HepG2 (cell line): ENCODE results near the gene C10orf67. TPM values are rescaled to one million over a fixed set of nuclear protein-coding genes. Genes with fewer than 3 reads are reported as not detected.

Experiments
- ATAC-seq: fragments of 200-7000 bp; cut with Tn5 transposase; 3 replicates; pipeline ENCODE4 v1.9.1; 2020; ENCODE audit warnings: mild to moderate bottlenecking, moderate library complexity
- BruUV-seq: library from RNA; stranded (reverse); fragments of 400-500 nt; replicated peaks from 2 replicates; lab custom pipeline; 2021; lab: Mats Ljungman, UMichigan
- CTCF ChIA-PET: fragments of 300-600 bp; formaldehyde crosslinking; extraction: SDS; loops from one replicate; lab custom pipeline; 2021; ENCODE audit warnings: low total read pairs, inconsistent platforms, low intra/inter-chr PET ratio; lab: Yijun Ruan, JAX
- POLR2A ChIA-PET: fragments of 350-600 bp; sonication (Branson Sonifier 250); formaldehyde crosslinking; loops from one replicate; lab custom pipeline; 2020; ENCODE audit warnings: antibody characterized with exemption, inconsistent platforms; lab: Yijun Ruan, JAX
- DNase-seq: peaks from one replicate; pipeline ENCODE4 v3.0.0-alpha.2; 2015; ENCODE audit warnings: low spot score
- FAIRE-seq: peaks from 3 replicates; lab custom pipeline; 2011; peaks lifted over from hg19 to GRCh38; lab: Jason Lieb, UNC
- H2AFZ ChIP-seq: one replicate; pipeline ENCODE4 v1.6.1; 2011; ENCODE audit warnings: low read length, inconsistent platforms
- H3K27ac ChIP-seq: fragments of 300-600 bp; 3 replicates; pipeline ENCODE4 v1.8.0; 2011; ENCODE audit warnings: mixed run types, mild to moderate bottlenecking, mixed read lengths, low read length, inconsistent platforms; ENCODE audit not compliant: insufficient read depth; ENCODE audit errors: extremely low read length
- H3K27me3 ChIP-seq, 2 experiments: fragments of 200-600 bp in 1 of 2; 2 replicates in 1 of 2; 3 replicates in 1 of 2; pipeline versions ENCODE4 v1.6.0 to v1.8.0; 2011; ENCODE audit warnings: low read length in 2 of 2, mild to moderate bottlenecking in 2 of 2, moderate library complexity in 2 of 2, inconsistent platforms in 1 of 2; ENCODE audit not compliant: insufficient read depth in 2 of 2, control insufficient read depth in 1 of 2
- H3K36me3 ChIP-seq, 2 experiments: fragments of 200-600 bp in 1 of 2; replicated peaks in 1 of 2; 2 replicates in 1 of 2; 3 replicates in 1 of 2; pipeline versions ENCODE4 v1.5.1 to v1.8.0; 2011; ENCODE audit warnings: low read length in 2 of 2, inconsistent platforms in 1 of 2; ENCODE audit not compliant: insufficient read depth in 2 of 2, control insufficient read depth in 1 of 2
- H3K4me1 ChIP-seq: 2 replicates; pipeline ENCODE4 v1.5.1; 2012; ENCODE audit warnings: low read length, inconsistent platforms; ENCODE audit not compliant: insufficient read depth
- H3K4me2 ChIP-seq: 2 replicates; pipeline ENCODE4 v1.6.0; 2011; ENCODE audit warnings: low read depth, low read length, inconsistent platforms
- H3K4me3 ChIP-seq, 3 experiments: fragments of 200-600 bp in 1 of 3; sonication (generic), shearing (Covaris generic) in 1 of 3; replicated peaks in 1 of 3; 2 replicates each; pipeline ENCODE4 v1.5.1; 2011 to 2016; ENCODE audit warnings: low read length in 3 of 3, inconsistent platforms in 2 of 3, low read depth in 2 of 3, mild to moderate bottlenecking in 2 of 3, control low read depth in 1 of 3, mixed read lengths in 1 of 3; ENCODE audit not compliant: insufficient read depth in 1 of 3
- H3K79me2 ChIP-seq: one replicate; pipeline ENCODE4 v1.6.1; 2011; ENCODE audit warnings: low read length, inconsistent platforms; ENCODE audit not compliant: insufficient read depth
- H3K9ac ChIP-seq: 2 replicates; pipeline ENCODE4 v1.6.0; 2011; ENCODE audit warnings: mild to moderate bottlenecking, low read depth, low read length, inconsistent platforms; ENCODE audit not compliant: insufficient read depth
- H3K9me3 ChIP-seq: 2 replicates; pipeline ENCODE4 v1.5.1; 2012; ENCODE audit warnings: mild to moderate bottlenecking, low read length
- H4K20me1 ChIP-seq: 2 replicates; pipeline ENCODE4 v1.6.0; 2011; ENCODE audit warnings: inconsistent platforms, mild to moderate bottlenecking, low read length, moderate library complexity; ENCODE audit not compliant: insufficient read depth
- HDAC6 ChIP-seq: fragments of 200-600 bp; sonication (generic); IDR thresholded peaks from 2 replicates; pipeline ENCODE4 v1.7.0; 2017; ENCODE audit warnings: mild to moderate bottlenecking, antibody characterized with exemption, low read length, low read depth
- IRX3 ChIP-seq: sonication (generic); formaldehyde crosslinking; IDR thresholded peaks from 2 replicates; pipeline ENCODE4 v1.8.1; 2023; ENCODE audit warnings: mild to moderate bottlenecking, low read depth, missing genetic modification reagents, borderline replicate concordance
- NR2F2 ChIP-seq: IDR thresholded peaks from 2 replicates; pipeline ENCODE4 v1.6.1; 2012; ENCODE audit warnings: low read depth, inconsistent platforms, borderline replicate concordance
- ONECUT2 ChIP-seq: sonication (generic); formaldehyde crosslinking; IDR thresholded peaks from 2 replicates; pipeline ENCODE4 v1.4.0; 2020; ENCODE audit warnings: missing genetic modification reagents
- ZNF646 ChIP-seq: sonication (generic); formaldehyde crosslinking; IDR thresholded peaks from 2 replicates; pipeline ENCODE4 v1.9.0; 2021; ENCODE audit warnings: mild to moderate bottlenecking, missing genetic modification reagents
- WGBS: methylation state at CpG from one replicate; pipeline ENCODE4 v1.1.6; 2017; ENCODE audit warnings: low lambda C conversion rate; 5-methylcytosine and 5-hydroxymethylcytosine counted together
- in situ Hi-C: cut with HindIII; loops from 2 replicates; pipeline ENCODE4 v1.10.0; 2017; ENCODE audit warnings: low pct_unique_long_range_greater_than_20kb; ENCODE audit not compliant: extremely low pct_ligation_motif_present
- intact Hi-C: fragments of 100-400 bp; cut with micrococcal nuclease; formaldehyde crosslinking; loops from one replicate; pipeline ENCODE4 v1.10.0; 2022; ENCODE audit not compliant: unreplicated experiment
- polyA plus RNA-seq, 8 experiments: library from polyadenylated mRNA; depleted of rRNA in 3 of 8; stranded (reverse) in 7 of 8; unstranded in 1 of 8; fragments of >200 nt; fragmentation: Illumina TruSeq in 4 of 8; extraction: Trizol in 4 of 8; gene quantifications; 2 replicates each; pipeline versions ENCODE4 v1.2.1 to v1.2.3, GENCODE V29; 2011 to 2016; ENCODE audit warnings: low read depth in 4 of 8, missing spikeins in 1 of 8, mixed read lengths in 1 of 8; ENCODE audit not compliant: insufficient read depth in 1 of 8
- total RNA-seq, 5 experiments: library from RNA; depleted of rRNA; stranded (reverse); fragments of >200 nt; fragmentation: Illumina TruSeq; extraction: Trizol; gene quantifications; 2 replicates each; pipeline ENCODE4 v1.2.3, GENCODE V29; 2016; ENCODE audit warnings: low read depth in 1 of 5
- TF ChIP-seq, protein P1 (sequence below): sonication (generic); formaldehyde crosslinking; IDR thresholded peaks from 2 replicates; pipeline ENCODE4 v1.5.0; 2020; ENCODE audit warnings: missing genetic modification reagents, mild to moderate bottlenecking, borderline replicate concordance

The C10orf67 gene
- total and polyA plus RNA-seq, 2 of the 13 experiments (the other 11 are each of a cell fraction or from before 2014, with no cell fraction given) = not detected

- Histone ChIP-seq H3K36me3 (no peaks in the 10 kb centered on the region), H2AFZ (no peak overlapping the region), H3K4me3 (no peak overlapping the region), H3K27ac (no peak overlapping the region), H3K9me3 (no peaks in the 10 kb centered on the region), H3K4me1 (peaks cover 14% of the 10 kb centered on the region), H3K27me3 (peaks cover 1 to 67% of the 10 kb centered on the region in 2 experiments; a peak in 3 of 5 replicates), H3K9ac (no peak overlapping the region), H4K20me1 (no peaks in the 10 kb centered on the region), H3K79me2 (no peaks in the 10 kb centered on the region), H3K4me2 (no peak overlapping the region)
- in situ Hi-C loops (no loop called here), intact Hi-C loops (no loop called here)
- FAIRE-seq (no peak), DNase-seq (no peak), ATAC-seq (no peak)
- no TSS peak for BruUV-seq
- ChIA-PET POLR2A (no interaction called here), CTCF (no interaction called here)
- TF ChIP-seq, protein P1, sequence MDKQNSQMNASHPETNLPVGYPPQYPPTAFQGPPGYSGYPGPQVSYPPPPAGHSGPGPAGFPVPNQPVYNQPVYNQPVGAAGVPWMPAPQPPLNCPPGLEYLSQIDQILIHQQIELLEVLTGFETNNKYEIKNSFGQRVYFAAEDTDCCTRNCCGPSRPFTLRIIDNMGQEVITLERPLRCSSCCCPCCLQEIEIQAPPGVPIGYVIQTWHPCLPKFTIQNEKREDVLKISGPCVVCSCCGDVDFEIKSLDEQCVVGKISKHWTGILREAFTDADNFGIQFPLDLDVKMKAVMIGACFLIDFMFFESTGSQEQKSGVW = no peak
- TF ChIP-seq IRX3 (CRISPR knock-in tag) = no peak
- no peak for TF ChIP-seq ONECUT2 (CRISPR knock-in tag)
- no peak for TF ChIP-seq ZNF646 (CRISPR knock-in tag)
- no peak for TF ChIP-seq NR2F2
- TF ChIP-seq HDAC6 = no peak
- 37% methylated on average over 3 of the region's 3 CpGs for WGBS
These were observed 147.7 kb downstream of the C10orf67 start for GRCh38 chr10:23196915-23197314.
